Cerebellar nuclear complex (tissue), 1 donor: Measurements from ENCODE around the gene PDLIM3.
"Not testable (repeated sequence)": the region's sequence is repeated elsewhere in the genome, so short reads cannot be mapped to it uniquely, and the experiment has no call there.

ENCODE experiments used
- DNase-seq, 2 experiments: peaks; one replicate each; lab custom pipeline; 2025; lab: John Stamatoyannopoulos, UW

Gene PDLIM3

DNA sequence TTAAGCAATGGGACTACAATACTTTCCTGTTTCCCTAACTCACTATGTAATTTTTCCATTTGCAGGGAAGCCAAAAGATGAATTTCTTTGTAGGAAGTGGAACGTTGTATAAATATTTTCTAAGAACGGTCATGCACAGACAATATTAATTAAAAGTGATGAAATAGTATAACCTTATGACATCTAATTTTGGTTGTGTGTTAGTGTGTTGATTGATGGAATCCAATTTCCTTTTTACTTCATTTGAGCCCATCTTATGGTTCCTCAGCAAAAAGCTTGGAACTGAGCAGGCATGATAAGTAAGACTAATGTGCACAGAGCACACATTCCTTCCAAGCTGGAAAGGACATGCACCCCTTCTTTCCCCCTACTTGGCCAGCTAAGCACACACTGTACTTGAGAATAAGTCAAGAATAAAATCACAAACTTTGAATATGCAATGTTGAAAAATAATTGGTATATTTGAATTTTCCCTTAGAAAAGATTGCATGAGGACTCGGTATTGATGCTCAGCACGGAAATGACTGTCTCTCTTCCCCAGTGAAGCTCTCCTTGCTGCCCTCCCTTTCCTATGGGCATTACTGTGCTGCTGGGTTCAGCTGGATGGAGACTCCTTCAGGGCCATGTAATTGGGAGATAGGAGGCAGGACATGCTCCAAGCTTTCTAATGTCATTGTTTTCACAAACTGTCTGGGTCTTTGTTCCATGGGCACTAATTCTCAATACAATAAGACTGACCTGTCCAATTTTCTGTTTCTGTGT lies 19.2 kb upstream of the PDLIM3 start:
- DNase-seq, result no peak

DNA sequence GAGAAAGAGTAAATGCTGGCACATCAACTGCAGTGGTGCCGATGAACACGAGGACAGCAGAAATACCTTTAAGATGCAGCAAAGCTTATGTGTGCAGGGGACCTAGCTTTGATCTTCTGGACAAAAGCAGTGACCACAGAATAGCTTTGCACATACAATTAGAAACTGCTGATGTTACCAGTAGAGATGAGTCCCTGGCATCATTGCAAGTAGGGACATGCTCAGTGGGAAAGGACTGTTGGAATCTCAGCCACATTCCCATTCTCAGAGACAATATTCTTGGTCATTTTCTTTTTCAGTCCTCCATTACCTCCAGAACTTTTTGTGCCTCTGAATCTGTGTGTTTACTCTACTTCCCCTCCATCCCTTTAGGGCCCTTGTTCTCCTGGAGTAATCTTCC lies 16.9 kb upstream of the PDLIM3 start:
- no peak for DNase-seq

- no peak for DNase-seq
Measured at GRCh38 chr4:185550933-185551332, 15.6 kb upstream of the PDLIM3 start.

DNA sequence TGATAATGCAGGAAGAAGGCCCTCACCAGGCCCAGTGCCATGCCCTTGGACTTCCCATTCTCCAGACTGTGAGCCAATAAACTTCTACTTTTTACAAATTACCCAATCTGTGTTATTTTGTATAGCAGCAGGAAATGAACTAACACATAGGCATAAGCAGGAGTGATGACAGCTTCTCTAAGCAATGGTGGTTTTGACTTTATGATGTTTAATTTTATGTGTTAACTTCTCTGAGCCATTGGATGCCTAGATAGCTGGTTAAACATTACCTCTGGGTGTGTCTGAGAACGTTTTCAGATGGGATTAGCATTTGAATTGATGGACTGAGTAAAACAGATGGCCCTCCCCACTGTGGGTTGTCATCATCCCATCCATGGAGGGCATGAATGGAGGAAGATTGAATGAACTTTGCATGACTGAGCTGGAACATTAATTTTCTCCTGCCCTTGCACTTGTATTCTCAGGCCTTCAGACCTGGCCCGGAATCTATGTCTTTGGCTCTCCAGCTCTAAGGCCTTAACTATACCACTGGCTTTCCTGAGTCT lies 13.9 kb upstream of the PDLIM3 start:
- no peak for DNase-seq

GRCh38 chr4:185548587-185548986 lies 13.3 kb upstream of the PDLIM3 start:
- DNase-seq, result no peak

DNA sequence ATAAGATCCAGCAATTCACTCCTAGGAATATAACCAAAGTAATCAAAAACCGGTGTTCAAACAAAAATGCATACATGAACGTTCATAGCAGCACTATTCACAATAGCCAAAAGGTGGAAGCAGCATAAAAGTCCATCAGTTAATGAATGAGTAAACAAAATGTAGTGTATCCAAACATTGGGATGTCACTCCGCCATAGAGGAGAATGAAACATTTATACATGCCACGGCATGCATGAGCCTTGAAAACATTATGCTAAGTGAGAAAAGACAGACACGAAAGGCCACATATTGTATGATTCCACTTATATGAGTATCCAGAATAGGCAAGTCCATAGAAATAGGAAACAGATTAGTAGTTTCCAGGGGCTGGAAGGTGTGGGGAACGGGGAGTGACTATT lies 11.0 kb upstream of the PDLIM3 start:
- no peak for DNase-seq

DNA sequence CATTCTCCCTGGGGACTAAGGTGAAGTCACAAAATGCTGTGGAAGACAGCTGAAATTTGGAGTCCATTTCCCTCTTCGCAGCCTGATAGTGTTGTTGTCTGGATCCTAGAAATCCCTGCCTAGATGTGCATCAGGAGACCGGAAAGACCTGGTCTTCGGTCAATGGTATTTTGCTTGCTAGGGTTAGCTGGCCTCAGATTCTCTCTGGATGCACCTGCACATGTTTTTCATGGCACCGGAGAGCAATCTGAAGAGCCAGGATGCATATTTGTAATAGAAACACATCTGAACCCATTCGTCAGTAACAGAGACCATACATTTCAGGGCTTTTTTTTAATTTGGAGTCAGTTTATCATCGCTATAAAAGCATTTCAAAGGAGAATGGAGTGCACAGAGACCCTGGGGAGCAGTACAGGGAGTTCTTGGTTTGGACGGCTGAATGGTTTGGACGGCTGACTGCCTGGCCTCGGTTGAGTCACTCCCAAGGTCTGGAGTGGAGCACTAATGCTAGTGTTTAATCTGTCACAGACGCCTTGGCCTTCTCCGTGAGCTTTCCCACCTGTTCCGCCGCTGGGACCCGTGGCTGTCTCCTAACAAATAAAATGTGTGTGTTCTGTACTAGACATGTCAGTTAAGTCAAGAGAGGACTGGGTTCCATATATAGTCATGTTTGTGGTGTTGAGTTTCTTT lies 7.5 kb upstream of the PDLIM3 start:
- DNase-seq, result no peak

GRCh38 chr4:185541251-185541727 lies 6.0 kb upstream of the PDLIM3 start:
- DNase-seq, result no peak

DNA sequence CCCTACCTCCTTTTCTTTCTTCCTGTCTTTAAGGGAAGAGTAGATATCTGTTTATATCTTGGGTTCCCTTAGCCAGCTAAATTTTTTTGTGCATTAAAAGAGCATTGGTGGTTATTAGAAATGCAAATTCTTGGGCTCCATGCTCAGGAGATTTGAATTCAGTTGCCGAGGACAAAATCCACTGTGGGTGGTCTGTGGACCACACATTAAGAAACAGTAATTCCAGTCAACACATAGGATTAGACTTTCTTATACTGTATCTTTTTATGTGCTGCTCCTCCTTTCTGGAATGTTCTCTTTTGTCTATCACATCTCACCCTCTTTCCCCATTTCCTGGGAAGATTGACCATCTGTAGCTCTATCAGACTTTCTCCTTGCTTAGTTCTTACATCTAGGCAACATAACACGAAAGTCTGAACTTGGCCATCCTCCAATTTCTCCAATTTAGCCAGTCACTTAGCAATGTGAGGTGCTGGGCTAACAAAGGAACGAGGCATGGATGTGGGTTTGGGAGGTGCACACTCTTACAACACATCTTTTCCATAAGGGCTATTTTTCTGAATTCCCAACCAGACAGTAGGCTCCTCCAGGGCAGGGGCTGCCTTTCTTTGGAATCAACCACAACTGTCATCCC lies 5.3 kb upstream of the PDLIM3 start:
- no peak for DNase-seq

DNA sequence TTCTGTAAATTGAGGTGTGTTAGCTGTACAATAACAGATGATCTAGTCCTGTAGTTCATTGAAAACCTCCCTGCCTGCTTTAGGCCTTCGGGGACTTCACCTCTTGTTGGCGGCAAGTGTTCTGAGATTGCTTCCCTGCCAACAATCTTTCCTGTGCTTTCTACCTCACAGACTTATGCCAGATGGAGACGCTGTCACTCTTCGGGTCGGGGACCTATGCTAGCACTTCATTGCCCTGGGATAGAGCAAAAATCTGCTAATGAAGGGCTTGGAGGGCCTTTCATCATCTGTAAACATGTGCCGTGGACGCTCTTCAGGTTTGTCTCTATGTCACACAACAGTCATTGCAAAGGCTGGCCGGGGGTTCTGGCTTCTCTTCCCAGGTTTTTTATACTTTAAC lies 4.7 kb upstream of the PDLIM3 start:
- no peak for DNase-seq

GRCh38 chr4:185538806-185539205 lies 3.5 kb upstream of the PDLIM3 start:
- no peak for DNase-seq

DNA sequence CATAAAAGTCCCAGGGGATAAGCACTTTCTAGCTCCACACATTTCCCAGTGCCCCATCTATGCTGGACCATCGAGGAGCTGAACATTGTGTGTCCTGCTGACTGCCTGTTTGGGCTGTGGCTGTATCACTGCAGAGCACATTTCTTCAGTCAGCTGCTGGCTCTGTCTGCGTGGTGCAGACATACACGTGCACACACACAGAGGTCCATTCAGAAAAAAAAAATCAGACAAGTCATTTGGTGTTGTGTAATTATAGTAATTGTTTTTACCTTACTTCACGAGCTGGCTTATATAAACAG lies 1.1 kb upstream of the PDLIM3 start:
- no peak for DNase-seq

DNA sequence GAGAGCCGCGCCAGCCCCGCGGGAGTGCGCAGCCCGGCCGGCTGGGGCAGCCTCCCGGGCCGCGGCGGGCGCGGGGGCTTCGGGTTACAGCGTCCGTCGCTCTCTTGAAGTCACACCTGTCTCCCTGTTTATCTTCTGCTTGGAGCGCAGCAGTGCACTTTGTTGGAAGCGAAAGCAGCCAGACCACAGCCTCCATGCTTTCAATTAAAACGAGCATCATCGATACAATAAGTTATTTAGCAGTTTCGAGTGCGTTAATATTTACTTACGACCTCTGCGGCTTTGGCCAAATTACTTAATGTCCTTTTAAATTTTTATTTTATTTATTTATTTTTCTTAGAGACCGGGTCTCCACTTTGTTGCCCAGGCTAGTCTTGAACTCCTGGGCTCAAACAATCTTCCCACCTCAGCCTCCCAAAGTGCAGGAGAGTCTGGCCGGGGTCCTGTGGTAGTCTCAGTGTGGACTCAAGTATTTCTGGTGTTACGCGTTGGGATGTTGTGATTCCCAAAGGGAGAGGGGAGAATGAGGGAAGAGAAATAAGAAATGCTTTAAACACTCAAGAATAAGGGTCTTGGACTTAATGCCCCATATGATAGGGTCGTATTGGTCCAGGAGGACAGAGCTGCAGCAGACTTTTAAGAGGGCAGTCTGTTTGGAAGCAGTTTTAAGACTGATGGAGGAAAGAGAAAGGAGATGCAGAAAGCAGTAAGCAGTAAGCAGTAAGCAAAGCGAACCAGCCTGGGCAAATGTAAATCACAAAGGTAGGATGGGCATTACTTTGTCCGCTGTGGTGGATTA lies 504 bp upstream of the PDLIM3 start:
- DNase-seq, result no peak

DNA sequence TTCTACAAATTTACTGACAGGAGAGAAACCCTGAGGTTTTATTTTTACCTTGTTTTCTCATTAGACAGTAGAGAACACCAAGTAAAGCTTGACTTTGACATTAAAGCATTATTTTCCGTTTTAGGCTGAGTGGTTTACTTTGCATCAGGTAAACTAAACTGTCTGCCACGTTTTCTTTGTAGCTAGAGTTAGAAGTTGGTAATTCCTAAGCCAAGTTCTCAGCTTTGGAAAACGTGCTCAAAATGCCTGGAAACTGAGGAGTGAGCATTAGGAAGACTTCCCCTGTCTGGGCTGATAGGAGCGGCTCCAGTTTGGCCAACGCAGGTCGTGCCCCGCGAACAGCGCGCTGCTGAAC lies 819 bp downstream of the PDLIM3 start:
- DNase-seq, result no peak

- DNase-seq, result no peak
Measured at GRCh38 chr4:185532795-185533324, 2.4 kb downstream of the PDLIM3 start.

DNA sequence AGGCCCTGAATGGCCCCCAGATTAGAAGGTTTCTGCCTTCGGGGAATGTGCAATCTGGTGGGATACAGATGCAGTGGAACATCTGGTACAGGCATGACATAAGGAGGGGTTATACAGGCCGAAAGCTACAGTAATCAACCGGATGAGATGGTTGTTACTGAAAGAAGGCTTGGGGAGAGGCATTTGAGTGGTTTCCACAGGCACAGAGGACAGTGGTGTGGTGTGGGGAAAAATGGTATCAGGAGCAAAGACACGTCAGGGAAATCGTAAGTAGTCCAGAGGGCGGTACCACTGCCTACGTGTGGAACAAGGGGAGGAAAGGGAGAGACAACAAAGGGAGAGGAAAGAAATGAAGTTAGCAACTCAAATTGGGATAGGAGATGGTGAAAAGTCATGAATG lies 3.0 kb downstream of the PDLIM3 start:
- DNase-seq, result no peak

DNA sequence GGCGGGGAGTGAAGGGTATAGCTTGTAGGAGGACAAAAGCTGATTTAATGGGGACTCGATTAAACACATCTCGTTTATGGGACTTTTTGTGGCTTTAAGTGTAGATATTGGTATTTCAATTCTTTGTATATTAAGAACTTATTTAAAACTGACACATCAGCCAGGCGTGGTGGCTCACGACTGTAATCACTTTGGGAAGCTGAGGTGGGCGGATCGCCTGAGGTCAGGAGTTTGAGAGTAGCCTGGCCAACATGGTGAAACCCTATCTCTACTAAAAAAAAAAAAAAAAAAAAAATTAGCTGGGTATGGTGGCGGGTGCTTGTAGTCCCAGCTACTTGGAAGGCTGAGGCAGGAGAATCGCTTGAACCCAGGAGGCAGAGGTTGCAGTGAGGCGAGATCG lies 3.7 kb downstream of the PDLIM3 start:
- not testable (repeated sequence) for DNase-seq

DNA sequence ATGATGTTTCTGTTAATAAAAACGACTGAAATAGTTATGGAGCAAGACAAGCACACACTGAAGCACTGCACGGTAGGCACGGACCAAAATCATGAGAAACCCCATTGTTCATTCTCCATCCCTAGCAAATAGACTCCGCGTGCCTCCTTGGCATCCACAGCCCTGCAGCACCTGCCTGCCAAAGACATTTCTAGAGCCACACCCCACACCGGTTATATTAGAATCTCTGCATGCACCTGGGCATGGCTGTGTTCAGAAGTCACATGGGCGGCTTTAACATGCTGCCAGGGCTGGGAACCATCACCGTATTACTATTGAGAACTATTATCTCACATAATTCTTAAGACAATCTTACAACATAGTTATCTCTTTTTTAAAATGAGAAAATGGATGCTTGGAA lies 5.9 kb downstream of the PDLIM3 start:
- DNase-seq, result no peak

DNA sequence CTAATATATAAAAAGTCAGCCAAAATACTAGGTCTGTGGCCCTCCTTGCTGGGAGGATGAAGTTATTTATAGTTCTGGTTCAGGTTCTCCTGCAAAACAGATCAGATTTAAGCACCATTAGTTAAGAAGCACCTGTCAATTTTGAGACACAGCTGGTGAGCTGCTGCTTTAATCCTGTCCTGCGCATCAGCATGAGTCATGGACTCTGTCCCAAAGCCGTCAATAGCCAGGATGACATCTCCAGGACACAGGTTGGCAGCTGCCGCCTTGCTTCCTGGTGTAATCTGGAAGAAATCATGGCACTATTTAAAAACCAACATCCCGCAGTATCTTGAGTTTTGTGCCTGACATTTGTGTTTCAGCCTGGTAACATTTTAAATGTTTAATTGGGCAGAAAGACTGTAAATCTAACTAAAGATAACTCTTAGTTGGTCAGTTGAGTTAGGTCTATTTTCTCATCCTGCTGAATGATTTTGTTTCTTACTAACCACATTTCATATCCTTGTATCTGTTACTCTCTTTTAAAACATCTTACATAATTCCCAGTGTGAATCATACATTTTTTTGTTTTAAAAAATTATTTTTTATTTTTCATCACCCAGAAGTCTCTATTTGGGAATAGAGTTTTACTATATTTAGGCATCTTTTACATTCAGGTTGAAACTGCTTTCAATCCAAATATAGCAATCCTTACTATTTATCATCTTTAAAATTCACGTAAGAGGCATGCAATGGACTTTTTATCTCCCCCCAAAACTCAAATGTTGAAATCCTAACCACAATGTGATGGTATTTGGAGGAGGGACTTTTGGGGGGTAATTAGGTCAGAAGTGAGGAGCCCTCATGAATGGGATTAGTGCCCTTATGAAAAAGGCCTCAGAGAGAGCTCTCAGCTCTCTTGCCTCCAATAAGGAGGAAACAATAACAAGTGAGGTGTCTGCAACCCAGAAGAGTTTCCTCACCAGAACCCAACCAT lies 10.1 kb downstream of the PDLIM3 start:
- DNase-seq, result no peak

- no peak for DNase-seq
Measured at GRCh38 chr4:185523862-185524261, 11.4 kb downstream of the PDLIM3 start.

- DNase-seq, result no peak
Measured at GRCh38 chr4:185522451-185522850, 12.9 kb downstream of the PDLIM3 start.
